Fibroblast of lung (primary cell): ENCODE measurements around the gene AKNAD1.

Experiments
- CTCF ChIP-seq, 2 donors: IDR thresholded peaks in 1 of 2; conservative IDR thresholded peaks in 1 of 2; 1 replicate in 1 of 2; 2 replicates in 1 of 2; pipeline ENCODE4 v1.5.1; 2011 to 2012; ENCODE audit warnings: low read length in 2 of 2, control low read depth in 1 of 2, inconsistent platforms in 1 of 2, low read depth in 1 of 2, mild to moderate bottlenecking in 1 of 2
- EZH2 ChIP-seq: IDR thresholded peaks from 2 replicates; pipeline ENCODE4 v1.5.1; 2012; ENCODE audit warnings: low read length, control low read depth, mild to moderate bottlenecking; ENCODE audit errors: missing control alignments

GRCh38 chr1:108852221-108852975, 4.5 kb downstream of the AKNAD1 start:
- no peak for TF ChIP-seq CTCF (conservative IDR thresholded peaks at IDR 0.05 in 1 of 2, IDR thresholded peaks at IDR 0.05 in 1 of 2; ENCODE audit: low read depth in 1 of 2, low read length in 2 of 2)
- no peak for TF ChIP-seq EZH2
